HG02852 (cell line): ENCODE results near the gene CELF4.
A peak's percentile ranks its signal among the peaks of the same experiment; 100 is the strongest.

ENCODE experiments used
- ATAC-seq: cut with Tn5 transposase; IDR thresholded peaks from one replicate; pipeline ENCODE4 v1.9.1; 2021; ENCODE audit warnings: mild to moderate bottlenecking, moderate library complexity; ENCODE audit not compliant: unreplicated experiment

Gene CELF4

DNA sequence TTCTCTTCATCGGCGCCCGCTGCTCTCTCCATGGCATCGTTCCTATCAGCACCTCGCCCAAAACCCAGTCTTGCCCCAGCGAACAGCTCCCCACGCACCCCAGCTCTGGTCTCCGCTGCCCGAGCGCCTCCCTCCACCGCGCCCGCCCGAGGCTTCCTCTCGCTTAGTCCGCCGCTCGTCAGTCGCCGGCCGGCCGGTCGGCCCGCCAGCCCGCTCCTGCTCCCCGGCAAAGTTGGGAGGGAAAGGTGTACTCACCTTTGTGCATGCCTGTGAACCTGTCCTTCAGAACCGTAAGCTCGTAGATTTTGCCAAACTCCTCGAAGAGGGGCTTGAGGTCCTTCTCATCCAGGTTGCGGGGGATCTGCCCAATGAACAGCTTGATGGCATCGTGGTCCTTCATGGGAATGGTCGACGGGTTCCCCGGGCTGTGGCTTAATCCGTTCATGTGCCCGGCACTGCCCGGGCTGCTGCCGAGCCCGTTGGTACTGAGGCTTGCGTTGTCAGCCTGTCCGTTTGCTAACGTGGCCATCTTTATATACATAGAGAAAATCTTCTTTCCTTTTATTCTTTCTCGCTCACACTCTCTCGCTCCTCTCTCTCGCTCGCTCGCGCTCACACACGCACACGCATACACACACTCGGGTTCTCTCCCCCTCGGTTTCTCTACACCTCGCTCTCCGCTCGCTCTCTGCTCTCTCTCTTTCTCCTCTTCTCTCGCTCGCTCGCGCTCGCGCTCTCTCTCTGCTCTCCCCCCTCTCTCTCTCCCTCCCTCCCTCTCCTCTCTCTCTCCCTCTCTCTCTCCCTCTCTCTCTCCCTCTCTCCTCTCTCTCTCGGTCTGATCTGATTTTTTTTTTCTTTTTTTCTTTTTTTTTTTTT lies at the start of gene CELF4:
Gene CELF4 (minus strand): TSS at position 698 of the 876 bp plus-strand sequence.
- ATAC-seq: no peak

- ATAC-seq: no peak
Observed at GRCh38 chr18:37613253-37613565, 47.6 kb upstream of the CELF4 start.

- ATAC-seq: no peak
Observed at GRCh38 chr18:37612524-37613252, 47.1 kb upstream of the CELF4 start.

- ATAC-seq: no peak
Observed at GRCh38 chr18:37611614-37612279, 46.1 kb upstream of the CELF4 start.

DNA sequence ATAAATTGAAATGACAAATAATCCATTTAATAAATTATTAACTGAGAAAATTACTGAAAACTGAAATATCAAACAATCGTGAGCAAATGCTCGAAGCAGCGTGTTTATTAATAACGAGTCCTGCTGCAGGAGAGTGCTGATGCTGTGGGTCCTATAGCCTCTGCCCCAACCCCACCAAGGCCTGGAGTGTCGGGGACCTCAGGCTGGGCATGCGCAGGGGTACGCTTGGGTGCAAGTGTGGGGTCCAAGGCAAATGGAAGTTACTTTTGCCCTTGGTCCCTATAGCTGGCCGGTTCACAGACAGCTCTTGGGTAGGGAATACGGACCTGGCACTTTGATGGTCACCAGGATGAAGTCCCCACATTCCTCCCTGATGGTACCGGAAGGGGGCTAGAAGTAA lies 43.3 kb upstream of the CELF4 start:
- ATAC-seq: no peak

DNA sequence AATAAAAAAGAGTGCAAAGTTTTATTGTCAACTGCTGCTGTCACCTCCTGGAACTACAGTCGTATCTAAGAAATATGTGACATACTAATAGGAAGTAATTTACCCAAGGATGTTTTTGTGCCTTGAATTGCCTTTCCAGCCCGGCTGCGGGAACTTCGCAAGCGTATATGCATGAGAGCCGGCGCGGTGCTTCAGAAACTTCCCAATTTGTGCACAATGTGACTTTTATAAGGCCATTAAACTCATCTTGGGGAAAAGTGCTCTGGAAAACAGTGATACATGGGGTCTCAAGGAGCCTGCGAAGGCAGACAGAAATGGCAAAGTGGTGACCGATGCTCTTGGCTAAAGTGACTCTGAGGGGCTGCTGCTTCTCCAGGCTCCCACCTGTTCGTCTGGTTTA lies 41.7 kb upstream of the CELF4 start:
- ATAC-seq: no peak

- ATAC-seq: no peak
Observed at GRCh38 chr18:37604032-37604431, 38.4 kb upstream of the CELF4 start.

GRCh38 chr18:37598966-37599896 lies 33.6 kb upstream of the CELF4 start:
- no peak for ATAC-seq

GRCh38 chr18:37598396-37598795 lies 32.8 kb upstream of the CELF4 start:
- ATAC-seq: no peak

DNA sequence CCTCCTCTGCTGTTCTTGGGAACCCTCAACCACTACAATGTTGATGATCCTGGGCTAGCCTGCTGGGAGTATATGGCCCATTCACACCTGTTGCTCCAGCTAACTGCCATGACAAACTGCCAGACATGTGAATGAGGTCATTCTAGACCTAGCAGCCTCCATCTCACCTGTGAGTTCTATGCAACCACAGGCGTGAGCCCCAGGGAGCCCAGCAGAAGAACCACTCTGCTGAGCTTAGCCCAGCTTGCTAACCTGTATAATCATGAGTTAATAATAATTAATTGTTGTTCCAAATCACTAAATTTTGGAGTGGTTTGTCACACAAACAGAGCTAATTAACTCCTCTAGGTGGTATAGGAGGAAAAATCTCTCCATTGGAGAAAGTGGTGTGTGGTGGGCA lies 24.7 kb upstream of the CELF4 start:
- no peak for ATAC-seq

DNA sequence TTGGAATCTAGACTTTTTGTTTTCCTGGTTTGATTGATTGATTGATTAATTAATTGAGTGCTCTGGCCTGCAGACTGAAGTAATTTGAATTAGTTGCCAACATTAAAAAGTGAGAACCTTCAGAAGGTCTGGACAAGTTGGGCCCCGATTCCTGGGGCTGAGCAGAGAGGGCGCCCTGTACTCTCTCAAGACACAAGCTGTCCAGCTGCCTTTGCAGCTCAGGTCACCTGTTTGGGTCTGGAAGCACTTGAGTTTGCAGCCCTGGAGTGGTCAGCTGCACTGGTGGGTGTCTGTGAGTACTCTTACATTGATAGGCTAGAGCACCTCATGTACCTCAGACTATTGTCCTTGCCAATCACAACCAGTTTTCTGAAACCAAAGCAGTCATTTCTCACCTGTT lies 22.7 kb upstream of the CELF4 start:
- ATAC-seq: no peak

- no peak for ATAC-seq
Observed at GRCh38 chr18:37586656-37587225, 21.1 kb upstream of the CELF4 start.

GRCh38 chr18:37584952-37585695 lies 19.5 kb upstream of the CELF4 start:
- ATAC-seq: no peak

GRCh38 chr18:37584217-37584616 lies 18.6 kb upstream of the CELF4 start:
- no peak for ATAC-seq

- ATAC-seq: no peak
Observed at GRCh38 chr18:37582261-37582660, 16.7 kb upstream of the CELF4 start.

DNA sequence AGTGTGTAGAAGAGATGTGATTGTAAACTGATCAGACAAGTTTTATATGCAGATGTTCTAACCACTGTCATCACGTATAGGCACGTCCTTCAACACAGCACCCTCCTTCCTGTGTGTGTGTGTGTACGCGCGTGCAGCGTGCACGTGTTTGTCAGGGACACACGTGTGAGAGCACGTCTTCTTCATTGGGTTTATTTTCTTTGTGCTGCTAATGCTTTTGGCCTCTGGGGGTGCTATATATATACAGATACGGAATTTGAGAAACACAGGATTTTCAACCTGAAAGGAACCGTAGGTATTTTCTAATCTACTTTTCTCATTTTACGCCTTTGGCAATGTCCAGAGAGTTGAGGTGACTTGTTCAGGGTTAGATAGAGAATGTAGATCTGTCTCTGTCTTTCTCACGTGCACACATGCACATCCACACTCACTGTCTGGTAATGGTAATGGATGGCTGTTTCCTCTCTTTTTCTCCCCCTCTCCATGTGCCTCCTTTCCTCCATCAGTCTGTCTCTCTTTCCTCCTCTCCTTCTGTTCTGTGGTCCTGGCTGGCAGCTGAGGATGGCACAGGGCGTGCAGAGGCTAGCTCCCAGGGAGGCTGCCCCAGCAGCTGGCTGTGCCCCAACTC lies 13.4 kb upstream of the CELF4 start:
- ATAC-seq: peak; percentile 75

DNA sequence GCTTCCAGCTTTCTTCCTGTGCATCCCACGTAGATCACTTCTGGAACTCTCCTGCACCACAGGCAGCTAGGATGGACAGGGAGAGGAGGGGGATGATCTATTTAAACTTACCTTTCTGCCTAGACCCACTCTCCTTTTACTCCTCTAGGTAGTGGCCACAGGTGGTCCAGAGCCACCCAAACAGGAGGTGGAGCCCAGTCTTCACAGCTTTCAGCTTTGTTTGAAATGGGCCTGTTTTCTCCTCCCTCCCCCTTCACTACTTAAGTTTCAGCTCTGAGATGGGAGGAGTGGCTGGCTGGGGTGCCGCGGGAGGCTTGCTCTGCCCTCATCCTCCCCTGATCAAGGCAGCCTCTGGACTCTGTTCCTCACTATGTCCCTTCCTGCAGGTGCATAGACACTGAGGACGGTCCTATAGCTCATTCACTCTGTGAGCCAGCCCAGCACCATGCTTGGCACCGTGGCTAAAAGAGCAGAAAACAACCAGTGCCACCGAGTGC lies 12.6 kb upstream of the CELF4 start:
- ATAC-seq: no peak

DNA sequence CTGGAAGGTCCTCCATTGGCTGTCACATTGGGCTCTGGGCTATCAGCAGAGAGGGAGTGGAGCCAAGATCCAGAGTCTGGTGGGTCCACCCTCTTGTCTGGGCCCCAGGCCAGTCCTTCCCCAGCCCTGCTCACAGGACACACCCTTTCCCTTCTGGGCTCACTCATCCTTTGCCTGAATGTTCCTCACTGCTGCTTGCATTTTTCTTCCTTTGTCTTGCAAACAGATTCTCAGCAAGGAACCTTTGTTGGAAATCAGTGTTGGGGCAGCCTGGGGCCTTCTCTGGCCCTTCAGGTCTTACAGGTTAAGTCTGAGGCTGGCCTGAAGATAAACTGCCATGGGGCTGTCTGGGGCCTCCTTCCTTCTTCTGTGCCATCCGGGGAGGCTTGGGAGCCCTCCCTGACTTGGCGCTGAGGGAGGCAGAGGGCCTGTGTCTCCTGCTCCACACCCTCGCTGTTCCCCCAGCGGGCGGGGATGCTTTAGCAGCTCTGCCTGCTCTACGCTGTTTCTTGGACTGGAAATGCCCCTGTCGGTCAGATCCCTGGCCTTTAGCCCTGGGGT lies 11.5 kb upstream of the CELF4 start:
- ATAC-seq: no peak

- ATAC-seq: no peak
Observed at GRCh38 chr18:37575646-37576045, 10.0 kb upstream of the CELF4 start.
